8988T (cell line): ENCODE measurements around the gene OXLD1.

Experiments
- DNase-seq: peaks from one replicate; pipeline ENCODE4 v3.0.0; 2011

The OXLD1 gene

DNA sequence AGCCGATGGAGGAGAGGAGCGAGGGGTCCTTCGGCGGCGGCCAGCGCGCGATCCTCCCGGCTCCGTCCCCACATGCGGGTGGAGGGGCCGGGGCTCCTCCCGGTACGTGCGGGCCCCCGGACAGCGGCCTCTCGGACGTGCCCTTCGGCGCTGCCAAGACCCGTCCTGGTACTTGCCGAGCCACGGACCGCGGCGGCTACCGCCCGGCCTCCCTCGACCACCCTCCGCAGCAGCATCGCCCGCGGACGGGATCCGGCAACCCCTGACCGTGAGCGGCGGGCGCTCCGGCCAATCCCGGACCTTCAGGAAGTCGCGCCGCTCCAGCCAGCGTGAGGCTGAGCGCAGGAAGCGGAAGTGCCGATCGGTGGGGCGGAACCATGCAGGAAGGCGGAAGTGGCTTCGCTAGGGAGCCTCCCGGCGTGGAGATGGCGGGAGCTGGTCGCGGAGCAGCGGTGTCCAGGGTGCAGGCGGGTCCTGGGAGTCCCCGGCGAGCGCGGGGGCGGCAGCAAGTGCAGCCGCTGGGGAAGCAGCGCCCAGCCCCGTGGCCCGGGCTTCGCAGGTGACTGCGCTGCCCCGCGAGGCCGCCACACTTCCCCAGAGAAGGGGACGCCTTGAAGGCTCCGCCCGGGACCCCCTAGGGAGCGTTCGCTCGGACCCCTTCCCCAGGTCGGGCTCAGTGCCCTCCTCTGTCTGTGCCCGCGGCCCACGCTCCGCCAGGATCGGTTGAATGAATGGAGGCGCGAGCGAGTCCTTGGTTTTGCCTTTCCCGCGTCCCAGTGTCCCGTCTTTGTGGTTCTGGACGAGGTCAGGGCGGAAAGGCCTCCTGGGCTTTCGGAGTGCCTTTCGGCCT lies at the start of gene OXLD1, which contains the start of gene CCDC137:
Gene OXLD1, minus strand, starts transcription at position 264 of the 850 bp plus-strand sequence. Its CDS starts 28 bp downstream, at position 236.
Gene CCDC137, plus strand, starts transcription at position 396 of the 850 bp plus-strand sequence. Its CDS starts 30 bp downstream, at position 426.
- DNase-seq = peak; percentile 78

- no peak for DNase-seq
Observed at GRCh38 chr17:81715107-81715871, 48.9 kb upstream of the OXLD1 start.

GRCh38 chr17:81714412-81715106 lies 48.2 kb upstream of the OXLD1 start:
- DNase-seq = no peak

GRCh38 chr17:81713556-81714411 lies 47.4 kb upstream of the OXLD1 start:
- DNase-seq = no peak

GRCh38 chr17:81713004-81713555 lies 46.7 kb upstream of the OXLD1 start:
- no peak for DNase-seq

DNA sequence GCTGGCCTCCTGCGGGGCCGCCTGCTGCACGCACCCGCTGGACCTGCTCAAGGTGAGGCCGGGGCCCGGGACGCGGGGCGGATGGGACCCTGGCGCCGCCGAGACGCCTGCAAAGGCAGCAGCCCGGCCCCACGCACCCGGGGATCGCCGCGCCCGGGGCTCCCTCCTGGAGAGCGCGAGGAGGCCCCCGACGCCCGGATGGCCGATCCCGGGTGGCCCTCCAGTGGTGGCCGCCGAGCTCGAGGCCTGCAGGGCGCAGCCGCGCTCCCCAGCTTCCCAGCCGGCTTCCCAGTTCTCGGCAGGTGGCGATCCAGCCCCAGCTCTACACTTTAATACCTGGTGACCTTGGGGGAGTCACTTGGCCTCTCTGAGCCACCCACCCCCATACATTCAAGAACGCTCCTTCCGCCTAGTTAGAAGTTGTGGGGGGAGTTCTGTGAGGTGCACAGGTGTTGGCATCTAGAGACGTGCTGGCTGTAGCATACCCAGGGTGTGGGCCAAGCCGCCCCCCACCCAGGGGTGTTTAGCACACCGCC lies 46.1 kb upstream of the OXLD1 start:
- peak; percentile 72 for DNase-seq

DNA sequence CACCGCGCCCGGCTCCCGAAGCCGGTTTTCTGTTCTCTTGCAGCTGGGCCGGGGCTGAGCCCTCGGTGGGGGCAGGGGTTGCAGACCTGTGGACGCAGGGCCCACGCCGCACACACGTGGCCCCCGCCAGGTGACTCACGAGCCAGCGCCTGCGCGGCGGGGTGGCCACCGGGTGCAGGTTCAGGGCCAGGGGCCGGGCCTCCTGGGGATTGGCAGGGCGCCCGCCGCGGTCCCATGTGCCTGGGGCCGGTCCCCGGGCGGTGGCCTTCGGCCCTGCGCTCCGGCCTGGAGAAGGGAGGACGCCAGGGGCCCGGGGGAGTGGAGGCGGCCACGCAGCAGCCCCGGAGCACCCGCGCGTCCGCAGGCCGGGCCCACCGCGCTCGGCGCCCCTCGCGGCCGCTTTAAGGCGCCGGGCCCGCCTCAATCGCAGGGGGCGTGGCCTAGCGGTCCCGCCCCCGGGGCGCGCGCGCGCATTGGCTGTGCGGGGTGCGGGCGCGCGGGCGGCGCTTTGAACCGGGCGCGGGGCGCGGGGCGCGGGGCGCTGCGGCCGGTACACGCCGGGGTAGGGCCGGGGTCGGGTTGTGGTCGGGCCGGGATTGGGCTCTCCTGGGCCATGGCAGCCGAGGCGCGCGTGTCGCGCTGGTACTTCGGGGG lies 45.5 kb upstream of the OXLD1 start, which contains the start of gene SLC25A10:
Gene SLC25A10, plus strand, starts transcription at position 471 of the 654 bp plus-strand sequence. Its CDS starts 143 bp downstream, at position 614.
- DNase-seq = peak; percentile 83

- DNase-seq = no peak
Observed at GRCh38 chr17:81710514-81711308, 44.3 kb upstream of the OXLD1 start.

GRCh38 chr17:81708739-81709185 lies 42.4 kb upstream of the OXLD1 start:
- no peak for DNase-seq

GRCh38 chr17:81707725-81708646 lies 41.6 kb upstream of the OXLD1 start:
- no peak for DNase-seq

DNA sequence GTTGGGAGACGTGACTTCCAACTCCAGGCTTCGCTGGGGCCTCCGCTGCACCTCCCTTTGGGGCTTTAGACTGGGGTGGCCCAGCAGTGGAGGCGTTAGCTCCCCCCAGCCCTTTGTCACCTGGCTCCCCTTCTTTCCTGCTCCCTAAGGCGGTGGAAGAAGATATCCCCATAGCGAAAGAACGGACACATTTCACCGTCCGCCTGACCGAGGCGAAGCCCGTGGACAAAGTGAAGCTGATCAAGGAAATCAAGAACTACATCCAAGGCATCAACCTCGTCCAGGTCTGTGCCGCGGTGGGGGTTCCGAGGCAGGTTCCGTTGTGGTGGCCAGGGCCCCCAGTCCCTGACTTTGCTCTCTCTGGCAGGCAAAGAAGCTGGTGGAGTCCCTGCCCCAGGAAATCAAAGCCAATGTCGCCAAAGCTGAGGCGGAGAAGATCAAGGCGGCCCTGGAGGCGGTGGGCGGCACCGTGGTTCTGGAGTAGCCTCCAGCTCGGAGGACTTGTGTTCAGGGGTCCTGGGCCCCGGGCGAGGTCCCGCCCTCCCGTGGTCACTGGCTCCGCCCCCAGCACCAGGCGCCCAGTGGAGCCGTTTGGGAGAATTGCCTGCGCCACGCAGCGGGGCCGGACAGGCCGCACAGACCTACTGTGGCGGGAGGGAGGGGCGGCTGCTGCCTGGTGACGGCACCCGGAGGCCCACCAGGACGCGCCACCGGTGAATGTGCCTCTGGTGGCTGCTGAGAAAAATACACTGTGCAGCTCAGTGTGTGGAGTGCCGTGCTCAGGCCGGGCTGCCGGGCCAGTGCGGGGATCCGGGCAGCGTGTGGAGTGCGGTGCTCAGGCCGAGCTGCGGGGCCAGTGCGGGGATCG lies 40.6 kb upstream of the OXLD1 start:
- DNase-seq = no peak

- no peak for DNase-seq
Observed at GRCh38 chr17:81706232-81706611, 39.8 kb upstream of the OXLD1 start.

DNA sequence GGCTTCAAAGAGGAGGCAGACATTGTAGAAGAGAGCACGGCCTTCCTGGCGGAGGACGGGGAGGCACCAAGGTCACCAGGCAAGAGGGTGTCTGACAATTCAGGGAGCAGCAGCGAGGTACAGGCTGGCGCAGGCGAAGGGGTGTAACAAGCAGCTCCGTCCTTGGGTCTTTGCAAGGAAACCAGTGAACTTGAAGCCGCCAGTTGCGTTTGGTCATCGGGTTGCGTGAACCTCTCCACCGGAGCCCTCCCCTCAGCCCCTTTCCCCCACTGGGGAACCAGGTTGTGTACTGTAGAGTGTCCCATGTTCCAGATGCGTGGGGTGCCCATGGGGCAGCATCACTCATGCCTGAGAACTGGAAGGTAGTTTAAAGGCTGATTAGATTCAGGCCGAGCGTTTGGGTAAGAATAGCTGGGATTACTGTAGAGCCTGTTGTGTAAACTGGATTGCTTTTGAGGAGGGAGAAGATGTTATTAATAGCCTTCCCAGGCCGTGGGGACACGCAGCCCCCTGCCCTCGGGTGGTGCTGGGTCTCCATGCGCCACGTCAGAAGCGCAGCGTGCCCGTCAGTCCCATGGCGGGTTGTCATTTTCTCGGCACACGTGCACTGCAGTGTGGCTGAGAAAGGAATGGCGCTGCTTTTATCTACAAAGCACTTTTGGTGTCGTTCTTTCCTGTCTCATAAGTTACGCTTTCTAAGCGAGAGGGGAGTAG lies 39.3 kb upstream of the OXLD1 start:
- no peak for DNase-seq

DNA sequence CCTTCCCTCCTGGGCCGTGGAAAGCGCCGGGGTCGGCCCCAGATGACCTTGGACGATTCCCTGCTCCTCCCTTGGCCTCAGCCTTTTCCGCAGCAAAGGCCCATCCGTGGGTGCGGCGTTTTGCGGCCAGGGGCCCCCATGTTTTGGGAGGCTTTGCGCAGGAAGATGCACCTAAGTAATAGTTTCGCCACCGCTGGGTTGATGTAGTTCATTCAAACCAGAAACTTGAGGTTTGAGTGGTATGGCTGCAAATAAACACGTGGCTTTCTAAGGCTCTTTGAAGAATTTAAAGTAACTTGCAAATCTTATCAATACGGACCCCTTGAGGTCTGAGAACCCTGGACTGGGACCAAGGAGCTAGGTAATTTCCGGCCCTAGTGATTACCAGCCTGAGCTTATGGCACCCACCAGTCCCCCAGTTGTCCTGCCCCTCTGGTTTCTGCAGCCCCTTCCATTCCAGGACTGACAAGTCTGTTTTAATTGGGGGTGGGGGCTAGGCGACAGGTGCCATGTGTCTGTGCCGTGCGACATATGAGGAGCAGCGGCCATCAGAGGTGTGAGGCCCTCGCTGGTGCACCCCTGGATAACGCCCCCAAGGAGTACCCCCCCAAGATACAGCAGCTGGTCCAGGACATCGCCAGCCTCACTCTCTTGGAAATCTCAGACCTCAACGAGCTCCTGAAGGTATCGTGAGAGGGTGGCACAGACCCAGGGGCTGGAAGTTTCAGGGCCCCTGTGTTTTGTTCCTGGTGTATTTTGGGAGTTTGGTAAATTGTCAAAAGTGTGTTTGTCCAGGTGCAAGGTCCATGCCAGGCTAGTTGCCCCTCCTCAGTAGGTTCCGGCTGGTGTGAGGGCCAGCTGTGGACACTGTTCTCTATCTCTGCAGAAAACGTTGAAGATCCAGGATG lies 37.6 kb upstream of the OXLD1 start:
- no peak for DNase-seq

DNA sequence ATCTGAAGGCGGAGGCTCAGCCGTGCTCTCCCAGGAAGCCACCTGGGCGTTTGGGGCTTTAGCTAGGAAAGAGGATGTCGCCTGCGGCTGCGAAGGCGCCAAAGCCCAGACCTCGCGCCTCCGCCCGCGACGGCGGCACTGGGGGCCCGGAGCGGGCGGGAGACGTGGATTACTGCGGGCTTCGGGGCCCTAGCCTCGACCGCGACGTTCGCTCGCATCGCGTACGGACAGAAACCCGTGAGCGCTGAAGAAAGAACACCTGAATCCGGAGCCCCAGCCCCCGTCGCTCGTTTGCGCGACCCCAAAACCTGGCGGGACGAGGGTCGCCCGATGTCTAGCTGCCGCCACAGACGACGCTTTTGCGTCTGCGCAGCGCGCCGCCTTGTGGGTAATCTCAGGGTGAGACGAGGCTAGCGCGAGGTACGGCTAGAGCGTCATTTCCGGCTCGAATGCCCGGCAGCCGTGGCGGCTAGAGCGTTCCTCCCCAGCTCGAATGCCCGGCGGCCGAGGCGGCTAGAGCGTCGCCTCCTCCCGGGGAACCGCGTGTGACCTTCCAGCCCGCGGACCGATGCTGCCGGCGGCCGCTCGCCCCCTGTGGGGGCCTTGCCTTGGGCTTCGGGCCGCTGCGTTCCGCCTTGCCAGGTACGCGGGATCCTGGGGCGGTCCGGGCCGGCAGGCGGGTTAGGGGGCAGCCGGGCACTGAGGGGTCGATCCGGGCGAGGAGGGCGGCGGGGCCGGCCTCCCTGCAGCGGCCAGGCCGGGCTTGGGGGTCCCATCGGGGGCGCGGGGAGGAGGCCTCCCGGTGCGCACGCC lies 36.7 kb upstream of the OXLD1 start, which contains the start of gene MRPL12:
Gene MRPL12, plus strand, starts transcription at position 434 of the 813 bp plus-strand sequence. Its CDS starts 135 bp downstream, at position 569.
- peak; percentile 92 for DNase-seq
